ENCODE measurements around the gene NDOR1.
A peak's percentile ranks its signal among the peaks of the same experiment; 100 is the strongest.
"Not testable (repeated sequence)": the region's sequence is repeated elsewhere in the genome, so short reads cannot be mapped to it uniquely, and the experiment has no call there.

NDOR1 gene

GRCh38 chr9:137236936-137237421 lies 31.5 kb downstream of the NDOR1 start:
- Histone ChIP-seq H3K9me2 (replicated peaks; ENCODE audit: insufficient read depth, low read length) (no peaks in the 10 kb centered on the region), H3K9me3 (ENCODE audit: insufficient read depth, low read length) (no peaks in the 10 kb centered on the region), H3K79me2 (ENCODE audit: insufficient read depth, low read length) (peaks cover 5% of the 10 kb centered on the region), H3K9ac (ENCODE audit: low read length) (peak overlapping the region; percentile 28; the same call in 1 of the 2 replicates), H3K4me3 (ENCODE audit: insufficient read depth, low read length, poor library complexity, severe bottlenecking) (no peak overlapping the region), H2AFZ (ENCODE audit: low read depth, low read length, severe bottlenecking) (no peak overlapping the region), H3K27me3 (ENCODE audit: low read length) (no peaks in the 10 kb centered on the region), H4K20me1 (ENCODE audit: low read depth, low read length) (peaks cover 4% of the 10 kb centered on the region; the same call in 1 of the 2 replicates), H3K27ac (ENCODE audit: low read depth, low read length) (no peak overlapping the region), H3F3A (ENCODE audit: insufficient read depth) (no peaks in the 10 kb centered on the region), H3K36me3 (ENCODE audit: low read length) (peaks cover under 1% of the 10 kb centered on the region; the same call in 1 of the 2 replicates), H3K4me2 (ENCODE audit: low read depth, low read length, poor library complexity, severe bottlenecking) (peak overlapping the region; percentile 32)
- TF ChIP-seq EZH2phosphoT487 (conservative IDR thresholded peaks at IDR 0.05; ENCODE audit: low read length): no peak

- peaks cover 8% of the 10 kb centered on the region; the same call in 1 of the 2 replicates for H3K36me3 ChIP-seq (ENCODE audit: low read length)
- no peak overlapping the region; the same call in 1 of the 2 replicates for H3K9ac ChIP-seq (ENCODE audit: low read length)
- H3K27ac ChIP-seq (ENCODE audit: low read depth, low read length): no peak overlapping the region
- H3K4me2 ChIP-seq (ENCODE audit: low read depth, low read length, poor library complexity, severe bottlenecking): no peak overlapping the region
- H3K79me2 ChIP-seq (ENCODE audit: insufficient read depth, low read length): peaks cover 15% of the 10 kb centered on the region
- no peaks in the 10 kb centered on the region for H3K9me3 ChIP-seq (ENCODE audit: insufficient read depth, low read length)
- H3K4me3 ChIP-seq (ENCODE audit: insufficient read depth, low read length, poor library complexity, severe bottlenecking): no peak overlapping the region
- H2AFZ ChIP-seq (ENCODE audit: low read depth, low read length, severe bottlenecking): no peak overlapping the region
- H3K27me3 ChIP-seq (ENCODE audit: low read length): no peaks in the 10 kb centered on the region
- TF ChIP-seq CTCF (IDR thresholded peaks at IDR 0.05; ENCODE audit: insufficient read depth, low read length, poor library complexity, severe bottlenecking): no peak
- TF ChIP-seq EZH2phosphoT487 (conservative IDR thresholded peaks at IDR 0.05; ENCODE audit: low read length): no peak
- peaks cover 9% of the 10 kb centered on the region; the same call in 1 of the 2 replicates for H4K20me1 ChIP-seq (ENCODE audit: low read depth, low read length)
- no peaks in the 10 kb centered on the region for H3K9me2 ChIP-seq (replicated peaks; ENCODE audit: insufficient read depth, low read length)
- H3F3A ChIP-seq (ENCODE audit: insufficient read depth): no peaks in the 10 kb centered on the region
These were observed 32.5 kb downstream of the NDOR1 start for GRCh38 chr9:137237759-137238726.

- H4K20me1 ChIP-seq (ENCODE audit: low read depth, low read length); H2AFZ ChIP-seq (ENCODE audit: low read depth, low read length, severe bottlenecking): not testable (repeated sequence)
- H3K4me3 ChIP-seq (ENCODE audit: insufficient read depth, low read length, poor library complexity, severe bottlenecking): peak overlapping the region; percentile 85
These were observed 34.2 kb downstream of the NDOR1 start for GRCh38 chr9:137239541-137240200.

GRCh38 chr9:137240318-137240840 lies 34.9 kb downstream of the NDOR1 start:
- H3K27me3 ChIP-seq (ENCODE audit: low read length): no peaks in the 10 kb centered on the region
- TF ChIP-seq EZH2phosphoT487 (conservative IDR thresholded peaks at IDR 0.05; ENCODE audit: low read length): no peak
- no peak for TF ChIP-seq CTCF (IDR thresholded peaks at IDR 0.05; ENCODE audit: insufficient read depth, low read length, poor library complexity, severe bottlenecking)
- H3K9me3 ChIP-seq (ENCODE audit: insufficient read depth, low read length): no peaks in the 10 kb centered on the region
- H3K36me3 ChIP-seq (ENCODE audit: low read length): peaks cover 8% of the 10 kb centered on the region; the same call in 1 of the 2 replicates
- H2AFZ ChIP-seq (ENCODE audit: low read depth, low read length, severe bottlenecking): peak overlapping the region; percentile 86
- H3K4me3 ChIP-seq (ENCODE audit: insufficient read depth, low read length, poor library complexity, severe bottlenecking): peak overlapping the region; percentile 85
- peaks cover 9% of the 10 kb centered on the region; the same call in 1 of the 2 replicates for H4K20me1 ChIP-seq (ENCODE audit: low read depth, low read length)
- peak overlapping the region; percentile 83 for H3K4me2 ChIP-seq (ENCODE audit: low read depth, low read length, poor library complexity, severe bottlenecking)
- no peaks in the 10 kb centered on the region for H3K9me2 ChIP-seq (replicated peaks; ENCODE audit: insufficient read depth, low read length)
- H3F3A ChIP-seq (ENCODE audit: insufficient read depth): peaks cover 7% of the 10 kb centered on the region; the same call in 1 of the 2 replicates
- H3K79me2 ChIP-seq (ENCODE audit: insufficient read depth, low read length): peaks cover 15% of the 10 kb centered on the region
- H3K27ac ChIP-seq (ENCODE audit: low read depth, low read length): peak overlapping the region; percentile 91
- peak overlapping the region; percentile 95 for H3K9ac ChIP-seq (ENCODE audit: low read length)

More at GRCh38 chr9:137239541-137240200, 34.2 kb downstream of the NDOR1 start:
- peak overlapping the region; percentile 83 for H3K4me2 ChIP-seq (ENCODE audit: low read depth, low read length, poor library complexity, severe bottlenecking)
- H3K79me2 ChIP-seq (ENCODE audit: insufficient read depth, low read length): peaks cover 15% of the 10 kb centered on the region
- H3K27ac ChIP-seq (ENCODE audit: low read depth, low read length): peak overlapping the region; percentile 91
- not testable (repeated sequence) for H3K9me2 ChIP-seq (replicated peaks; ENCODE audit: insufficient read depth, low read length); H3K27me3 ChIP-seq (ENCODE audit: low read length); H3F3A ChIP-seq (ENCODE audit: insufficient read depth); H3K36me3 ChIP-seq (ENCODE audit: low read length); H3K9me3 ChIP-seq (ENCODE audit: insufficient read depth, low read length)
- peak overlapping the region; percentile 95 for H3K9ac ChIP-seq (ENCODE audit: low read length)

All from SU-DHL-6 (cell line).